Loucy (cell line): Measurements from ENCODE around the gene GPR107.

ENCODE experiments used
- EZH2phosphoT487 ChIP-seq: fragments of 200-600 bp; IDR thresholded peaks from 2 replicates; pipeline ENCODE4 v1.6.1; 2018; ENCODE audit warnings: antibody characterized with exemption, mild to moderate bottlenecking, moderate library complexity, borderline replicate concordance
- TF ChIP-seq, protein P1 (sequence below): fragments of 200-600 bp; sonication (generic); conservative IDR thresholded peaks from 2 replicates; pipeline ENCODE4 v1.5.1; 2014; ENCODE audit warnings: mild to moderate bottlenecking, antibody characterized with exemption, low read length

DNA sequence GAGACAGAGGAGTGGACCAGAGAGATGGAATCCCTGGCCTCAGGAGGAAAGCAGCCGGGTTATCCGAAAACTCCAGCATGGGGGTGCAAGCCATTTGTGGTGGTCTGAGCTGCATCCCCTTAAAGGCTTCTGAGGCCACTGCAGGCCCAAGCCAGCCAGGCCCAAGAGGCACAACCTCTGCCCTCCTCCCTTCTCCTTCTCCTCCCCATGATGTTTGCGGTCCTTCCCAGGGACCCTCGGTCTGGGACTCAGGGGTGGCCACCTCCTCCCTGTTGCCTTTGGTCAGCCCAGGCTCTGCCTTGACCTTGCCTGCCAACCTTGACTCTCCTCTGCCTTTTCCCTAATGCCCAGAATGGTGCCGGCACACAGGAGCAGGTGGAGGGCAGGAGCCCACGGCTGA, 123.1 kb downstream of the GPR107 start:
- TF ChIP-seq, protein P1, sequence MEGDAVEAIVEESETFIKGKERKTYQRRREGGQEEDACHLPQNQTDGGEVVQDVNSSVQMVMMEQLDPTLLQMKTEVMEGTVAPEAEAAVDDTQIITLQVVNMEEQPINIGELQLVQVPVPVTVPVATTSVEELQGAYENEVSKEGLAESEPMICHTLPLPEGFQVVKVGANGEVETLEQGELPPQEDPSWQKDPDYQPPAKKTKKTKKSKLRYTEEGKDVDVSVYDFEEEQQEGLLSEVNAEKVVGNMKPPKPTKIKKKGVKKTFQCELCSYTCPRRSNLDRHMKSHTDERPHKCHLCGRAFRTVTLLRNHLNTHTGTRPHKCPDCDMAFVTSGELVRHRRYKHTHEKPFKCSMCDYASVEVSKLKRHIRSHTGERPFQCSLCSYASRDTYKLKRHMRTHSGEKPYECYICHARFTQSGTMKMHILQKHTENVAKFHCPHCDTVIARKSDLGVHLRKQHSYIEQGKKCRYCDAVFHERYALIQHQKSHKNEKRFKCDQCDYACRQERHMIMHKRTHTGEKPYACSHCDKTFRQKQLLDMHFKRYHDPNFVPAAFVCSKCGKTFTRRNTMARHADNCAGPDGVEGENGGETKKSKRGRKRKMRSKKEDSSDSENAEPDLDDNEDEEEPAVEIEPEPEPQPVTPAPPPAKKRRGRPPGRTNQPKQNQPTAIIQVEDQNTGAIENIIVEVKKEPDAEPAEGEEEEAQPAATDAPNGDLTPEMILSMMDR: no peak
- TF ChIP-seq EZH2phosphoT487: no peak
